Measurements from ENCODE around the gene CDK14.

The CDK14 gene

GRCh38 chr7:91185771-91186170 lies 589.6 kb downstream of the CDK14 start:
- Mint-ChIP-seq H3K27ac (no peak overlapping the region), H3K4me3 (no peak overlapping the region), H3K4me1 (no peaks in the 10 kb centered on the region), H3K9me3 (peaks cover 3% of the 10 kb centered on the region), H3K27me3 (no peaks in the 10 kb centered on the region), H3K36me3 (ENCODE audit: low read depth) (no peaks in the 10 kb centered on the region)
- no peak for ATAC-seq
- DNase-seq = no peak

DNA sequence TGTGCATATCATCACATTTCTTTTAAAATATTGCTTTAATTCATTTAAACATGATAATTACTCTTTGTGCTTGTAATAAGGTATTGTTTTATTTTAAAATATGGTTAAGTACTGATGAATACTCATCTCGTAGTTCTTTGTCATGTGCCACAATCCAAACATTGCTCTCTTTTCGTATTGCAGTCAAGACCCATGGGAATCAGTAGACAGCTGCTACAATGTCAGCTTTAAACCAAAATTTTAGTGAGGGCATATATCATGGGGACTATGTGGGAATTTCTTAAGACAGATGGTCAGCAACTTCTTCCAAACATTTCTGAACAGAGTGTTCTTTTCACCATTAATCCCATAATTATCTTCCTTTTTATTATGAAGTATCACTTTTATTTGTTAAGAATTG lies 590.9 kb downstream of the CDK14 start:
- Mint-ChIP-seq H3K27ac (no peak overlapping the region), H3K9me3 (peaks cover 3% of the 10 kb centered on the region), H3K4me1 (no peaks in the 10 kb centered on the region), H3K27me3 (no peaks in the 10 kb centered on the region), H3K36me3 (ENCODE audit: low read depth) (no peaks in the 10 kb centered on the region), H3K4me3 (no peak overlapping the region)
- DNase-seq (no peak), ATAC-seq (no peak)

DNA sequence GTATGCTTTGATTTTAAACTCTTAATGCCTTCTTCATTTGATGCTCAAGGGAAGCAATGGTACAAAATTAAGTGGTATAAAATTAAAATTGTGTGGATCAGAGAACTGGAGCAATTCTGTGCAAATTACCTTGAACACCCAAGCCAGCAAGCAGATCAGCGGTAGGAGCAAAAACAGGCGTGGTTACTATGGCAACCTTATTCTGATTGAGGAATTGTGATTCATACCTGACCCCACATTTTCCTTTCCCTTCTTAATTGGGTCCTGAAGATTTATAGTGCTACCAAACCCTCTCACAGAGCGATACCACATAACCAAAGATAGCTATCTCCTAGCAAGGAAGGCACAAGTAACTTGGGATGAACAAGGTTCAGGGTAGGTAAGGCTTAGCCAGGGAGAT lies 595.6 kb downstream of the CDK14 start:
- ATAC-seq (no peak), DNase-seq (no peak)
- H3K27me3 Mint-ChIP-seq = no peaks in the 10 kb centered on the region
- H3K4me1 Mint-ChIP-seq = no peaks in the 10 kb centered on the region
- H3K4me3 Mint-ChIP-seq = no peak overlapping the region
- H3K9me3 Mint-ChIP-seq = peaks cover 3% of the 10 kb centered on the region
- H3K36me3 Mint-ChIP-seq (ENCODE audit: low read depth) = no peaks in the 10 kb centered on the region
- H3K27ac Mint-ChIP-seq = no peak overlapping the region

DNA sequence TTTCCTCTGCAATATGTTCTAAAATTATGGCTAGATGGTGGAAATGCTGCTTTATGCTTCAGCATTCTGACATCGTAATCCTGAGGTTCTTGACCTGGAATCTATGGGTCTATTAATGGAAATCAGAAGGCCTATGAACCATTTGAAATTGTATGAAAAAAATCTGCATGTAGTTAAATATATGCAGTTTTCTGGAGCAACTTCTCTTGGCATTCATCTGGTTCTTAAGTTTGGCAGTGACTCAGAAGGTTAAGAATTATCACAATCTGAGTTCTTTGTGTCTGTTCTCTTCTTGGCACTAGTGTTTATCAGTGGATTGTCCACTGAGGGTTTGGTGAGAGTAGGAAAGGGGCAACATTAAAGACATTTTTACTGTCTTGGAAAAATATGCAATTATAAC lies 597.0 kb downstream of the CDK14 start:
- Mint-ChIP-seq H3K27me3 (no peaks in the 10 kb centered on the region), H3K36me3 (ENCODE audit: low read depth) (no peaks in the 10 kb centered on the region), H3K4me3 (no peak overlapping the region), H3K9me3 (no peaks in the 10 kb centered on the region), H3K4me1 (no peaks in the 10 kb centered on the region), H3K27ac (no peak overlapping the region)
- ATAC-seq = no peak
- DNase-seq = no peak

DNA sequence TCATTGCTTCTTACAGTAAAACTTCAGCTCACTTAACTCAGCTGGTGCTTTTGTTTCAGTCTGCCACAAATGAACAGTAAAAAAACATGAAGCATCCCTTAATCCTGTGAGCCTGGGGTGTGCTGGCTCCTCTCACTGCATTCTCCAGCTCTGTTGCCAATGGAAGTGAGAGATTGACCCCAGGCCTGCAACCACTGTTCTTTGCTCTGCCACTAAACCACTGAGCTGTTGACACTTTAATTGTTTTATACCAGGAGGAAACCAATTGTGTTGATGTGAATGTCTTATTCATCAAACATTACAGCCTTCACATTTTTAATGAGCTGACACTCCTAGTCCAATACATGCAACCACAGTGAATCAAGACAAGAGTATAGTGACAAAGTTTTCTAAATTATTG lies 598.7 kb downstream of the CDK14 start:
- Mint-ChIP-seq H3K4me3 (no peak overlapping the region), H3K36me3 (ENCODE audit: low read depth) (no peaks in the 10 kb centered on the region), H3K27me3 (no peaks in the 10 kb centered on the region), H3K4me1 (no peaks in the 10 kb centered on the region), H3K27ac (no peak overlapping the region), H3K9me3 (no peaks in the 10 kb centered on the region)
- DNase-seq (no peak), ATAC-seq (no peak)

- no peaks in the 10 kb centered on the region for H3K36me3 Mint-ChIP-seq (ENCODE audit: low read depth)
- H3K27ac Mint-ChIP-seq = no peak overlapping the region
- H3K27me3 Mint-ChIP-seq = no peaks in the 10 kb centered on the region
- no peak for ATAC-seq
- H3K4me3 Mint-ChIP-seq = no peak overlapping the region
- H3K4me1 Mint-ChIP-seq = no peaks in the 10 kb centered on the region
- no peak for DNase-seq
- H3K9me3 Mint-ChIP-seq = no peaks in the 10 kb centered on the region
Measured at GRCh38 chr7:91196058-91196457, 599.9 kb downstream of the CDK14 start.

- no peaks in the 10 kb centered on the region for H3K4me1 Mint-ChIP-seq
- H3K27ac Mint-ChIP-seq = no peak overlapping the region
- no peaks in the 10 kb centered on the region for H3K27me3 Mint-ChIP-seq
- no peaks in the 10 kb centered on the region for H3K36me3 Mint-ChIP-seq (ENCODE audit: low read depth)
- H3K9me3 Mint-ChIP-seq = no peaks in the 10 kb centered on the region
- no peak for ATAC-seq
- H3K4me3 Mint-ChIP-seq = no peak overlapping the region
- DNase-seq = no peak
Measured at GRCh38 chr7:91198371-91198770, 602.2 kb downstream of the CDK14 start.

DNA sequence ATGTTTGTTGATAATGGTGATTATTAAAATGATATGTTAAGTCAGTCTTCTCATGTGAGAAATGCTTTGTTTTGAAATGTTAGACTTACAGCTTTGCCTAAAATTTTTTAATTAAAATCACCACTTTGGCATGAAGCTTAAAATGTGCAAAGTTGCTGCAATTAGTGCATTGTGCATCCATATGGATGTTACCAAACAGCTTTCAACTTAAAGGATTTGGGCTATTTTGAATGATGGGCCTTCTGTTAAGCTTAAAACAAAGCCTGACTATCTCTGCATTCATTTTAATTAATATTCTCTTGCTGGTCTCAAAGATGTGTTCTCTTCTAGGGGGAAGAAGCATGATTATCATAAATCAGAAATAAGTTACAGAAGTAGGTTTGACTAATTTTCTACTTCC lies 603.5 kb downstream of the CDK14 start:
- H3K4me3 Mint-ChIP-seq = no peak overlapping the region
- H3K36me3 Mint-ChIP-seq (ENCODE audit: low read depth) = no peaks in the 10 kb centered on the region
- ATAC-seq (no peak), DNase-seq (no peak)
- no peaks in the 10 kb centered on the region for H3K27me3 Mint-ChIP-seq
- no peaks in the 10 kb centered on the region for H3K9me3 Mint-ChIP-seq
- no peaks in the 10 kb centered on the region for H3K4me1 Mint-ChIP-seq
- H3K27ac Mint-ChIP-seq = no peak overlapping the region

DNA sequence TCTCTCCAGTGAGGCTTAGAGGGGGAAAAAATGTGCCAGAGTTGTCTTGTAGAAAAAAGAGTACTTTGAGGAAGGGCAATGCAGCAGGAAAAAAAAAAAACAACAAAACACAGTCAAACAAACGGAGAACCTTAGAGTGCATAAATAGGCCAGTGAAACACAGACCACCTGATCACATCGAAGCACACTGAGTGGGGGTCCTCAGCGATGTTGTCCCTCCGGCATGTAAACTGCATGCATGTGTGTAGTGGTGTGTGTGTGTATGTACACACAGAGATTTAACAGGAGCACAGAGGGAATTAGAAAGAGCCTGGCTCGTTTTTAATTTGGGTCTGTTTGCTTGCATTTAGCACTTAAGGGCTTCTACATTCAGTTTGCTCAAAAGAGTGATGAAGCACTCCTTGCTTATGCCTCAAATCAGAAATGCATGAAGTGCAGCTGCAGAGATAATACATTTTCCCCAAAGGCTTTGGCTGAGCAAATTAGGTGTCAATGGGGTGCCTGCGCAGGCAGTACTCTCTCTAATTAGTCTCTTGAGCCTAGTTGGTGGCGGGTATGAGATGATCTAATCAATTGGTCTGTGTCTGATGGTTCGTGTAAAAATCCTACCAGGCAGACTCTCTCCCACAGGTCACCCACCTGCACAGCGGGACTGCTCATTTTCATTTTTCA lies 605.5 kb downstream of the CDK14 start:
- ATAC-seq (no peak), DNase-seq (no peak)
- Mint-ChIP-seq H3K9me3 (no peaks in the 10 kb centered on the region), H3K4me3 (no peak overlapping the region), H3K36me3 (ENCODE audit: low read depth) (no peaks in the 10 kb centered on the region), H3K27ac (no peak overlapping the region), H3K4me1 (no peaks in the 10 kb centered on the region), H3K27me3 (no peaks in the 10 kb centered on the region)

GRCh38 chr7:91206361-91206960 lies 610.3 kb downstream of the CDK14 start:
- Mint-ChIP-seq H3K4me1 (no peaks in the 10 kb centered on the region), H3K27me3 (no peaks in the 10 kb centered on the region), H3K36me3 (ENCODE audit: low read depth) (no peaks in the 10 kb centered on the region), H3K4me3 (no peak overlapping the region), H3K9me3 (no peaks in the 10 kb centered on the region), H3K27ac (no peak overlapping the region)
- DNase-seq (no peak), ATAC-seq (no peak)

DNA sequence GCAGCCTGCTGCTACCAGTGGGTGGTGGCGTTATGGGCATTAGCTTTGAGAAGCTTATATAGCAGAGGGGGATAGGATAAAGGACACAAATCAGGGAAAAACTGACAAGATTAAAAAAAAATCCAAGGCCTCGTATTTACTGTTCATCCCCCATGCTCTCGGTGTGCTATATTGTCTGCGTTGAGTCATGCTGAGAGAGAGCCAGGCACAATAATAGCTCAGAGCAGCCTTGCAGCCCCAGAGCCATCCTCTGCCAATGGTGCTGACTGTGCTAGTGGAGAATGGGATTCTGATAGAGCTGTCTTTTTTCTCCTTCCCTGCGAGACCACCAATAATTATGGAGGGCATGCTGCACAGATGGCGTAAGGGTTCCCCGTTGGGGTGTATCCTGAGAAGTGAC lies 616.5 kb downstream of the CDK14 start:
- Mint-ChIP-seq H3K27ac (no peak overlapping the region), H3K4me1 (no peaks in the 10 kb centered on the region), H3K9me3 (no peaks in the 10 kb centered on the region), H3K36me3 (ENCODE audit: low read depth) (no peaks in the 10 kb centered on the region), H3K4me3 (no peak overlapping the region), H3K27me3 (no peaks in the 10 kb centered on the region)
- ATAC-seq (no peak), DNase-seq (no peak)

GRCh38 chr7:91226411-91226810 lies 630.3 kb downstream of the CDK14 start:
- no peaks in the 10 kb centered on the region for H3K36me3 Mint-ChIP-seq (ENCODE audit: low read depth)
- H3K9me3 Mint-ChIP-seq = no peaks in the 10 kb centered on the region
- no peak for DNase-seq
- no peaks in the 10 kb centered on the region for H3K27me3 Mint-ChIP-seq
- no peaks in the 10 kb centered on the region for H3K4me1 Mint-ChIP-seq
- no peak overlapping the region for H3K27ac Mint-ChIP-seq
- ATAC-seq = no peak
- no peak overlapping the region for H3K4me3 Mint-ChIP-seq

DNA sequence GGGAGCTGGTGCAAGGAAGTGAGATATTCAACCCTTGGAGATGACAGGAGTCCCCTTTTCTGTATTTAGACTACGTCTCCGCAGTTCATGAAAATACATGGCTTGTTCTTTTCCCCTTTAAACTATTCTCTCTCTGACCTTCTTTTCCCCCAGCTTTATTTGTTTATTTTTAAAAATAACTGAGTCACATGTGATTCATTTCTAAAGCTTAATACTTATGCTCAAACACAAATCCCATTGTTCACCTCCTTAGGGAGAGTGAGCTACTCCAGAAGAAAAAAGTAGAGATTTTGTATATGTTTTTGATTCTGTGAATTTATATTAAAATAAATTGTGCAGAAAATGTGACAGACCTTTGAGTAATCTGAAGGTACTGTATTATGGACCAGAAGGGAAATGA lies 632.2 kb downstream of the CDK14 start:
- DNase-seq (no peak), ATAC-seq (no peak)
- no peak overlapping the region for H3K4me3 Mint-ChIP-seq
- H3K4me1 Mint-ChIP-seq = no peaks in the 10 kb centered on the region
- no peaks in the 10 kb centered on the region for H3K9me3 Mint-ChIP-seq
- no peaks in the 10 kb centered on the region for H3K27me3 Mint-ChIP-seq
- no peaks in the 10 kb centered on the region for H3K36me3 Mint-ChIP-seq (ENCODE audit: low read depth)
- no peak overlapping the region for H3K27ac Mint-ChIP-seq

GRCh38 chr7:91228927-91229558 lies 632.9 kb downstream of the CDK14 start:
- Mint-ChIP-seq H3K4me3 (no peak overlapping the region), H3K36me3 (ENCODE audit: low read depth) (no peaks in the 10 kb centered on the region), H3K27ac (no peak overlapping the region), H3K4me1 (no peaks in the 10 kb centered on the region), H3K9me3 (no peaks in the 10 kb centered on the region), H3K27me3 (no peaks in the 10 kb centered on the region)
- no peak for DNase-seq
- no peak for ATAC-seq

- Mint-ChIP-seq H3K4me1 (no peaks in the 10 kb centered on the region), H3K27me3 (no peaks in the 10 kb centered on the region), H3K36me3 (ENCODE audit: low read depth) (no peaks in the 10 kb centered on the region), H3K27ac (no peak overlapping the region), H3K9me3 (no peaks in the 10 kb centered on the region), H3K4me3 (no peak overlapping the region)
- DNase-seq = no peak
- ATAC-seq = no peak
Measured at GRCh38 chr7:91230100-91230499, 634.0 kb downstream of the CDK14 start.
